NCI-H1930 (cell line): Measurements from ENCODE around the gene PPM1F.
"Not testable (repeated sequence)": the region's sequence is repeated elsewhere in the genome, so short reads cannot be mapped to it uniquely, and the experiment has no call there.

Experiments used
- DNase-seq, 2 experiments: peaks; one replicate each; lab custom pipeline; 2025; lab: John Stamatoyannopoulos, UW

The PPM1F gene

GRCh38 chr22:21889251-21889990, 63.2 kb downstream of the PPM1F start:
- DNase-seq, result no peak

- no peak for DNase-seq
Observed at GRCh38 chr22:21887841-21888240, 64.8 kb downstream of the PPM1F start.

DNA sequence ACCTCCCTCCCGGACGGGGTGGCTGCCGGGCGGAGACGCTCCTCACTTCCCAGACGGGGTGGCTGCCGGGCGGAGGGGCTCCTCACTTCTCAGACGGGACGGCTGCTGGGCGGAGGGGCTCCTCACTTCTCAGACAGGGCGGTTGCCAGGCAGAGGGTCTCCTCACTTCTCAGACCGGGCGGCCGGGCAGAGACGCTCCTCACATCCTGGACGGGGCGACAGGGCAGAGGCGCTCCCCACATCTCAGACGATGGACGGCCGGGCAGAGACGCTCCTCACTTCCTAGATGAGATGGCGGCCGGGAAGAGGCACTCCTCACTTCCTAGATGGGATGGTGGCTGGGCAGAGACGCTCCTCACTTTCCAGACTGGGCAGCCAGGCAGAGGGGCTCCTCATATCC, 68.7 kb downstream of the PPM1F start:
- DNase-seq, result not testable (repeated sequence)

DNA sequence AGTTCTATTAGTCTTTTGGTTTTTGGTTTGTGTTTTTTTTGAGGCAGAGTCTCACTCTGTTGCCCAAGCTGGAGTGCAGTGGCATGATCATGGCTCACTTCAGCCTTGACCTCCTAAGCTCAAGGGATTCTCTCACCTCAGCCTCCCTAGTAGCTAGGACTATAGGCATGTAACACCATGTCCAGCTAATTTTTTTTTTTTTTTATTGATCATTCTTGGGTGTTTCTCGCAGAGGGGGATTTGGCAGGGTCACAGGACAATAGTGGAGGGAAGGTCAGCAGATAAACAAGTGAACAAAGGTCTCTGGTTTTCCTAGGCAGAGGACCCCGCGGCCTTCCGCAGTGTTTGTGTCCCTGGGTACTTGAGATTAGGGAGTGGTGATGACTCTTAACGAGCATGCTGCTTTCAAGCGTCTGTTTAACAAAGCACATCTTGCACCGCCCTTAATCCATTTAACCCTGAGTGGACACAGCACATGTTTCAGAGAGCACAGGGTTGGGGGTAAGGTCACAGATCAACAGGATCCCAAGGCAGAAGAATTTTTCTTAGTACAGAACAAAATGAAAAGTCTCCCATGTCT, 69.8 kb downstream of the PPM1F start:
- DNase-seq, result not testable (repeated sequence)

- DNase-seq, result no peak
Observed at GRCh38 chr22:21881841-21882753, 70.6 kb downstream of the PPM1F start.

GRCh38 chr22:21876486-21877176, 76.0 kb downstream of the PPM1F start:
- no peak for DNase-seq

- DNase-seq, result not testable (repeated sequence)
Observed at GRCh38 chr22:21874953-21875352, 77.7 kb downstream of the PPM1F start.

DNA sequence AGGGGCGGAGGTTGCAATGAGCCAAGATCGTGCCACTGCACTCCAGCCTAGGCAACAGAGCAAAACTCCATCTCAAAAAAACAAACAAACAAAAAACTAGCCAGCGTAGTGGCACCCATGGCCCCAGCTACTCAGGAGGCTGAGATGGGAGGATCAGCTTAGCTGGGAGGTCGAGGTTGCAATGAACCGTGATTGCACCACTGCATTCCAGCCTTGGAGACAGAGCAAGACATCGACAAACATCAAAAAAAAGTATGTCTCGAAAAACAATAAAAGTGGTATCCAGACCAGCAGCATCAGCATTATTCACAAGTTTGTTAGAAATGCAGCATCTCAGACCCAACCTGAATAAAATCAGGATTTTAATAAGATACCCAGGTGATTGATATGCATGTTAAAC, 79.0 kb downstream of the PPM1F start:
- DNase-seq, result no peak

- not testable (repeated sequence) for DNase-seq
Observed at GRCh38 chr22:21872741-21873140, 79.9 kb downstream of the PPM1F start.
